AG04450 (cell line): ENCODE results near the gene MAD1L1. TPM values are rescaled to one million over a fixed set of nuclear protein-coding genes. Genes with fewer than 3 reads are reported as not detected.

ENCODE experiments used
- CTCF ChIA-PET: fragments of 300-600, 350-600 bp; formaldehyde crosslinking; extraction: SDS; loops from one replicate; lab custom pipeline; 2022; ENCODE audit warnings: antibody characterized with exemption, inconsistent platforms; lab: Charles Lee
- POLR2A ChIA-PET: fragments of 350-600 bp; formaldehyde crosslinking; extraction: SDS; loops from one replicate; lab custom pipeline; 2021; ENCODE audit warnings: antibody characterized with exemption, inconsistent platforms; lab: Yijun Ruan, JAX
- DNase-seq: peaks from one replicate; pipeline ENCODE4 v3.0.0-alpha.2; 2011; ENCODE audit warnings: low read depth, low spot score
- H3K27ac ChIP-seq: one replicate; pipeline ENCODE4 v1.5.1; 2012; ENCODE audit warnings: low read depth, low read length, control low read depth
- H3K27me3 ChIP-seq: one replicate; pipeline ENCODE4 v1.6.0; 2012; ENCODE audit warnings: low read length; ENCODE audit not compliant: control insufficient read depth, insufficient read depth
- H3K4me3 ChIP-seq: 2 replicates; pipeline ENCODE4 v1.5.1; 2011; ENCODE audit warnings: mild to moderate bottlenecking, low read depth, low read length, control low read depth
- H3K9me3 ChIP-seq: 2 replicates; pipeline ENCODE4 v1.5.1; 2012; ENCODE audit warnings: low read length; ENCODE audit not compliant: control insufficient read depth, insufficient read depth
- CTCF ChIP-seq: IDR thresholded peaks from 2 replicates; pipeline ENCODE4 v1.5.1; 2011; ENCODE audit warnings: low read depth, low read length, control low read depth, inconsistent platforms
- polyA plus RNA-seq: library from polyadenylated mRNA; depleted of rRNA; stranded (reverse); fragments of >200 nt; gene quantifications from 2 replicates; pipeline ENCODE4 v1.2.3, GENCODE V29; 2011

The MAD1L1 gene
- polyA plus RNA-seq, 1 experiment, result 11.9 TPM

- Histone ChIP-seq H3K9me3 (peaks cover 25% of the 10 kb centered on the region), H3K27me3 (no peaks in the 10 kb centered on the region), H3K4me3 (no peak overlapping the region), H3K27ac (no peak overlapping the region)
- ChIA-PET CTCF (no interaction called here), POLR2A (no interaction called here)
- no peak for DNase-seq
- TF ChIP-seq CTCF, result no peak
Measured at GRCh38 chr7:1890289-1891235, 342.2 kb downstream of the MAD1L1 start.

DNA sequence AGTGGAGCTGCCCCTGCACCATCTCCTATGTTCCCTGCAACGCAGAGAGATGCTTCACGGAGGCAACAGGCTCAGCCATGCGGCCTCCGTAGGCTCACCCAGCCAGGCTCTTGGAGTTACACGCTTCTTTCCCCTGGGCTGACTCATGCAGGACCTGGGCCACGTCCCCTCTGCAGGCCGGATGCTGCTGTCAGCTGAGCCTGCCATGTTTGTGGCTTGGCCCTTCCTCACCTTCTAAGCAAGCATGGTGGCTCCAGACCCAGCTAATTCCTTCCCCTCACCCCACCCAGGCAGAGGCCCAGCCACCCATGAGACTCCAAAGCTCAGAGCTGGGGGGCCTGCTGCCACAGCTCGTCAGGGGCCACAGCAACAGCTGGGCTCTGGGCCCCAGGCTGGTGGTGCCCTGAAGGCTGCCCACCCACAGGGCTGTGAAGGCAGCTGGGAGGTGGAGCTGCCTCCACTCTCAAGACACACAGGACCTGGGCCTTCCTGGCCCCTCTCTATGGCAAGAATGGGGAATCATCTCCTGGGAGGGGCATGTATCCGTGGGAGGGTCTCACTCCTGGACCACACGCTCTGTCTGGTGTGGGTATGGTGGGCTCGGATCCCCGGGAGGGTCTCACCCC is 343.1 kb downstream of the MAD1L1 start:
- H3K27me3 ChIP-seq, result no peaks in the 10 kb centered on the region
- TF ChIP-seq CTCF, result no peak
- peaks cover 25% of the 10 kb centered on the region for H3K9me3 ChIP-seq
- H3K27ac ChIP-seq, result peak overlapping the region; percentile 73
- DNase-seq, result peak; percentile 37
- ChIA-PET CTCF (no interaction called here), POLR2A (no interaction called here)
- H3K4me3 ChIP-seq, result no peak overlapping the region

DNA sequence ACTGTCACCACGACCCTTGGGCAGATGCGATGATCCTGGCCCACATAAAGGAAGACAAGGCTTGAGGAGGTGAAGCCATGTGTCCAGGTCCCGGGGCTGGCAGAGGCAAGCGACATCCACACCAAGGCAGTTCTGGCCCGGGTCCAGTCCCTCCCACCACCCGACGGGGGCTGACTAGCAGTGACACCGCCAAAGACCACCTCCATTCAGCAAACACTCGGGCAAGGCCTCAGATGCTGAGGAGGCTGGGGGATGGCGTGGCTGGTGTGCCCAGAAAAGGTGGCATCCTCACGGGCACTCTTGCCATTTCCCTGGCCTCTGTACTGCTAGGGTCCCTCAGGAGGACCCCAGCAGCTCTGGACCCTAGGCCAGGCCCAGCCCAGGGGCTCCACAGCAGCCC is 343.7 kb downstream of the MAD1L1 start:
- no peak for DNase-seq
- CTCF ChIA-PET, result no interaction called here
- no peak for TF ChIP-seq CTCF
- POLR2A ChIA-PET, result no interaction called here
- H3K9me3 ChIP-seq, result peaks cover 25% of the 10 kb centered on the region
- no peak overlapping the region for H3K4me3 ChIP-seq
- H3K27me3 ChIP-seq, result no peaks in the 10 kb centered on the region
- H3K27ac ChIP-seq, result peak overlapping the region; percentile 73

DNA sequence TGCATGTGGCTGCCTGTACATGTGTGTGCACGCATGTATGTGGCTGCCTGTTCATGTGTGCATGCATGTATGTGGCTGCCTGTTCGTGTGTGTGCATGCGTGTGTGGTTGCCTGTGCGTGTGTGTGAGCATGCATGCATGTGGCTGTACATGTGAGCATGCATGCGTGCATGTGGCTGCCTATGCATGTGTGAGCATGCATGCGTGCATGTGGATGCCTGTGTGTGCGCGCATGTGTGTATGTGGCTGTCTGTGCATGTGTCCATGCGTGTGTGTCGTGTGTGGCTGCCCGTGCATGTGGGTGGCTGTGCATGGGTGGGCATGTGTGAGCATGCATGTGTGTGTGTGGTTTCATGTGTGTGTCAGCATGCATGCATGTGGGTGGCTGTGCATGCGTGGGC is 344.3 kb downstream of the MAD1L1 start:
- H3K27ac ChIP-seq, result no peak overlapping the region
- no peak overlapping the region for H3K4me3 ChIP-seq
- ChIA-PET POLR2A (no interaction called here), CTCF (no interaction called here)
- TF ChIP-seq CTCF, result no peak
- DNase-seq, result no peak
- H3K27me3 ChIP-seq, result no peaks in the 10 kb centered on the region
- peaks cover 25% of the 10 kb centered on the region for H3K9me3 ChIP-seq

DNA sequence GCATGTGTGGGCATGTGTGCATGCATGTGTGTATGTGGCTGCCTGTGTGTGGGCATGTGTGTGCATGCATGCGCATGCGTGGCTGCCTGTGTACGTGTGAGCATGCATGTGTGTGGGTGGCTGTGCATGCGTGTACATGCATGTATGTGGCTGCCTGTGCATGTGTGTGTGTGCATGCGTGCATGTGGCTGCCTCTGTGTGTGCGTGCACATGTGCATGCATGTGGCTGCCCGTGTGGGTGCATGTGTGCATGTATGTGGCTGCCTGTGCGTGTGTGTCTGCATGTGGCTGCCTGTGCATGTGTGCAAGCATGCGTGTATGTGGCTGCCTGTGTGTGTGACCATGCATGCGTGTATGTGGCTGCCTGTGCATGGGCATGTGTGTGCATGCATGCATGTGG is 345.5 kb downstream of the MAD1L1 start:
- Histone ChIP-seq H3K4me3 (no peak overlapping the region), H3K27ac (no peak overlapping the region), H3K9me3 (peaks cover 25% of the 10 kb centered on the region), H3K27me3 (no peaks in the 10 kb centered on the region)
- ChIA-PET CTCF (no interaction called here), POLR2A (no interaction called here)
- no peak for DNase-seq
- no peak for TF ChIP-seq CTCF
